UCSD-AML1 (cell line): Measurements from ENCODE around the gene HSD3B7.

ENCODE experiments used
- DNase-seq: peaks from one replicate; lab custom pipeline; 2025; ENCODE audit not compliant: unreplicated experiment; lab: John Stamatoyannopoulos, UW

Gene HSD3B7

GRCh38 chr16:30982548-30983288 is 2.3 kb upstream of the HSD3B7 start:
- DNase-seq, result no peak

DNA sequence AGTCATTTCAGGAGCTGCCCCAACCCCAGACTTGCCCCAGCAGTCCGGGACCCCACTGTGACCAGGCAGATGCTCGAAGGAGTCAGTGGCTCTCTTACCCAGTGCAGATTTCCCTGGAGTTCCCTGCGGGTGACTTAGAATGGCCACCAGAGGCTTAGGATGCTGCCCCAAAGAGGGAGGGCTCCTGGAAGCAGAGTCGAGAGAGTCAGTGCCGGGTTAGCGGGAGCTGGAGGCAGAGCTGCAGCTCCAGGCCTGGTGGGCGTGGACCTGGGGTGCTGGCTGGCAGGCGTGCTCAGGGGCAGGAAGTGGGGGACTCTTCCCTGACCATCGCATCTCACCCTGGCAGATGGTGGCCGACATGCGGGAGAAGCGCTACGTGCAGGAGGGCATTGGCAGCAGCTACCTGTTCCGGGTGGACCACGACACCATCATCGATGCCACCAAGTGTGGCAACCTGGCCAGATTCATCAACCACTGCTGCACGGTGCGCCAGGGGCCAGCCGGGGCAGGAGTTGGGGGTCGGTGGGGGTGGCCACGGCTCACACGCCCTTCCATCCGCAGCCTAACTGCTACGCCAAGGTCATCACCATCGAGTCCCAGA is 1.6 kb upstream of the HSD3B7 start:
- no peak for DNase-seq

- no peak for DNase-seq
Observed at GRCh38 chr16:30983898-30984610, 953 bp upstream of the HSD3B7 start.

DNA sequence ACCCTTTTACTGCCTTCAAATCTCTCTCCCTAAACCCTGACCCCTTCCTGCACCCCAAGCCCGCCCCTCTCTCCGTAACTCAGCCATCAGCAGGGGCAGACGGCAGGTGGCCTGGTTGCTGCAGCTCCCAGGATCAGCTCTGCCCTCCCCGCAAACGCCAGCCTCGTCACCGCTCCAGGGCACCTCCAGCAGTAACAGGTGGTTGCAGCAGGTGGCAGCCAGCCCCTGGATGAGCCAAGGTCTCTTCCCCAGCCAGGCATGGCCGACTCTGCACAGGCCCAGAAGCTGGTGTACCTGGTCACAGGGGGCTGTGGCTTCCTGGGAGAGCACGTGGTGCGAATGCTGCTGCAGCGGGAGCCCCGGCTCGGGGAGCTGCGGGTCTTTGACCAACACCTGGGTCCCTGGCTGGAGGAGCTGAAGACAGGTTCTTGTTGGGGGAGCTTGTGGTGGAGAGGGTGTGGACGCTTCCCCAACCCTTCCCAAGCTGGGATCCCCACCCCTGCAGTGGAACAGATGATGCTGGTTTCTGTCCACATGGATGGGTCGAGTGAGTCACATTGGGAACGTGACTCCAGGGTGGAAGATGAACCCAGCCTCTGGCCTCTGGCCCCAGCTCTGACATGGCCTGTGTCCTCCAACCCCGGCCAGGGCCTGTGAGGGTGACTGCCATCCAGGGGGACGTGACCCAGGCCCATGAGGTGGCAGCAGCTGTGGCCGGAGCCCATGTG is 558 bp downstream of the HSD3B7 start:
- DNase-seq, result no peak

GRCh38 chr16:30986129-30986991 is 1.4 kb downstream of the HSD3B7 start:
- no peak for DNase-seq

- DNase-seq, result no peak
Observed at GRCh38 chr16:30987581-30988190, 2.7 kb downstream of the HSD3B7 start.

- no peak for DNase-seq
Observed at GRCh38 chr16:30989469-30990047, 4.6 kb downstream of the HSD3B7 start.

GRCh38 chr16:30990105-30990504 is 5.1 kb downstream of the HSD3B7 start:
- no peak for DNase-seq

- DNase-seq, result no peak
Observed at GRCh38 chr16:30991052-30991451, 6.0 kb downstream of the HSD3B7 start.

GRCh38 chr16:30992276-30992780 is 7.3 kb downstream of the HSD3B7 start:
- DNase-seq, result no peak

GRCh38 chr16:30992931-30993816 is 8.2 kb downstream of the HSD3B7 start:
- no peak for DNase-seq

DNA sequence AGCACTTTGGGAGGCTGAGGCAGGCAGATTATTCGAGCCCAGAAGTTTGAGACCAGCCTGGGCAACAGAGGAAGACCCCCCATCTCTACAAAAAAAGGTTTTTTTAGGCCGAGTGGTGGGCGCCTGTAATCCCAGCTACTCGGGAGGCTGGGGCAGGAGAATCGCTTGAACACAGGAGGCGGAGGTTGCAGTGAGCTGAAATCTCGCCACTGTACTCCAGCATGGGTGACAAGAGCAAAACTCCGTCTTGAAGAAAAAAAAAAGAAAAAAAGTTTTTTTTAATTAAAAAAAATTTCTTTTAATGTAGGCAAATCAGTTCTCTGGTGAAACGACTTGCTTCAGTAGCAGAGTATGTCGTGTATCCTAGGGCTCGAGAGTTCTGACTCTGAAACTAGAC is 10.9 kb downstream of the HSD3B7 start:
- no peak for DNase-seq

DNA sequence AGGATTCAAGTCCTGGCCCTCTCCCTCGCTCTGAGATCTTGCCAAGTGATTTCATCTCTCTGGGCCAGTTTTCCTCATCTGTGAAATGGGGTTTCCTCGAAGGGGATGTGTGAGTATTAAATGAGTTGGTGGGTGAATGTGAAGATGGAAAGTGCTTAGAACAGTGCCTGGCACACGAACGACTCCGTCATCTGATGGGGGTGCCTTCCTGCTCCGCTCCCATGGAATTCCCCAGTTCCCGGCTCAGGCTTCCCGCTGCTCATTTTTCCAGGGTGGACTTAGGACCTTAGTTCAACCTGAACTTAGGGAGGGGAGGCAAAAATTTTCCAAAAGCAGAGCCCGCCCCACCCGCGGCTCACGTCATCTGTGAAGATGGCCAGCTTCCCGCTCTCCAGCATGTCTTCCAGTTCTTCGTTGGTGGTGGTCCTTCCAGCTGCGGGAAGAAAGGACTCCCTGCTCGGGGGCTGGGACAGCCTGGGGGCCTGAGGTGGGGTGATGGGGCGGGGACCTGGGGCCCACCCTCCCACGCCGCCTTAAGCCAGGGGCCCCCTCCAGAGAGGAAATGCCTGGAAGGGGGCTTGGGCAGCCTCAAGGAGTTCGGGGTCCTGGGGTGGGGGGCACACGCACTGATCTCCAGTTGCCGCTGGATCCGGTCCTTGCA is 11.4 kb downstream of the HSD3B7 start:
- DNase-seq, result no peak

GRCh38 chr16:30996985-30997724 is 12.1 kb downstream of the HSD3B7 start:
- peak; percentile 35 for DNase-seq

DNA sequence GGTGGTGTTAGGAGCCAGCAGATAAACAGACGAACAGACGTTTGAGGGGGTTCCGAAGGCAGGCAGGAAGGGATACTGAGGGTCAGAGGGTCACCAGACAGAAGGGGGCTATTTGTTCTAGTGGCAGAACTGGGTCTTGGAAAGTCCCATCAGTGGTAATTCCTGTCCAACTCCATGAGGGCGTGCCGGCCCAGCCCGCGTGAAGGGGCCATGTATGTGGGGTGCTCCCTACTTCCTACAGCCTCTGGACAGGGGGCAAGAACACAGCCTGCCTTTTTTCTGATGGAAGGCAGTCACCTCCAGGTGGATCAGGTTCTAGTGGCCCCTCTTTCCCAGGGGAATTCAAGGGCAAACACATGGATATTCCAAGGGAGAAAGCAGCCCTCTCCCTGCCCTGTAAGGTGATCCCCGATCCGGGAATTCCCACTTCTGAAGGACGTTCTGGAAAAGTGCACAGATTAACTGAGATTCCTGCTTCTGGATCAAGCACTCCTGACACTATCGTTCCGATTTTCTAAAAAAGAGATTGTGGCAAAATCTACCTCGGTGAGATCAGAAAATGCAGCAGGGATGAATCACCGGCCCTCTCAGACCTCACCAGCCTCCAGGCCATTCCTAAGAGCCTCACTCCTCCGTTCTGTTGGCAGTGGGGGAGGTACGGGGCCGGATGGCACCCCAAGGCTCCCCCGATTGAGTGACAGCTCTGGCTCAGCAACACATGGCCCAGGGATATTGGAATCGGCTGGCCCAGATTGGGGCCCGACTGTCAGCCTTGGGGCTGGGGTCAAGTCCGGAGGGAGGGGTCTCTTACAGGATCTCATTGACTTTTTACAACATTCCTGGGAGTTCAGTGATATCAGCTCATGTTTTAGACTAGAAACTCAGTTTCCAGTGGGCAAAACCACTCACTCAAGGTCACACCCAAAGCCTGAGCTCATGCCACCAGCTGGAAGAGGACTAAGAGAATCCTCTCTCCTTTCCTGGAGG is 13.0 kb downstream of the HSD3B7 start:
- DNase-seq, result no peak
